ENCODE data around the gene ABCA8. TPM values are rescaled to one million over a fixed set of nuclear protein-coding genes. Genes with fewer than 3 reads are reported as not detected.

ABCA8 gene
- total and polyA plus RNA-seq, 4 donors, result 2.7 to 187 (median 7.8) TPM

DNA sequence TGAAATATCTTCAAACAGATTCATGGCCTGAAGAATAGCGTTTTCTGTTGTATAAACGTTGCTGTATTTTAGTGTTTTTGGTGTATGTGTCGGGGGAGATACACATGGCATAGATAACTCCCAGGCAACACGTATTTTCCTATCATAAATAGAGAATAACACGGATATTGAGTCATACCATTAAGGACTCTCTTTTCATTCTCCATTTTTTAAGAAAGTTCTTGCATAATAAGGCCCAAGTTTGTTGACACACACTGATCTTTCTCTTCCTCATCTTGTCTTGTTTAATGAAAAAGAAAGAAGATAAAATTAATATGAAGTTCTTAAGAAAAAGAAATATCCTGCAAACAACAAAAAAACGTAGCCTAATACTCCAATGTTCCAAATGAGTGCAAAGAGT lies 13.4 kb downstream of the ABCA8 start:
- Histone ChIP-seq H3K27ac (ENCODE audit: low read depth in 1 of 2, low read length in 1 of 2) (no peak overlapping the region), H3K36me3 (ENCODE audit: control insufficient read depth in 4 of 4, insufficient read depth in 4 of 4, low read length in 4 of 4) (peaks cover 0 to 8% (median 2%) of the 10 kb centered on the region in 4 donors), H3K9me3 (ENCODE audit: control insufficient read depth in 4 of 4, insufficient read depth in 3 of 4, low read length in 3 of 4) (no peaks in the 10 kb centered on the region), H3K4me3 (no peak overlapping the region), H3K4me1 (ENCODE audit: control insufficient read depth in 5 of 5, insufficient read depth in 5 of 5, low read length in 5 of 5) (no peaks in the 10 kb centered on the region), H3K9ac (ENCODE audit: insufficient read depth in 1 of 2, low read length in 2 of 2) (no peak overlapping the region), H3K27me3 (ENCODE audit: control insufficient read depth in 3 of 3, insufficient read depth in 3 of 3, low read length in 2 of 3) (no peaks in the 10 kb centered on the region)
- WGBS, 2 donors, result 81 to 84% methylated on average over 6 of the region's 6 CpGs
- ATAC-seq (ENCODE audit: insufficient read depth, low FRiP score) (no peak), DNase-seq (no peak)
- TF ChIP-seq, protein P1, sequence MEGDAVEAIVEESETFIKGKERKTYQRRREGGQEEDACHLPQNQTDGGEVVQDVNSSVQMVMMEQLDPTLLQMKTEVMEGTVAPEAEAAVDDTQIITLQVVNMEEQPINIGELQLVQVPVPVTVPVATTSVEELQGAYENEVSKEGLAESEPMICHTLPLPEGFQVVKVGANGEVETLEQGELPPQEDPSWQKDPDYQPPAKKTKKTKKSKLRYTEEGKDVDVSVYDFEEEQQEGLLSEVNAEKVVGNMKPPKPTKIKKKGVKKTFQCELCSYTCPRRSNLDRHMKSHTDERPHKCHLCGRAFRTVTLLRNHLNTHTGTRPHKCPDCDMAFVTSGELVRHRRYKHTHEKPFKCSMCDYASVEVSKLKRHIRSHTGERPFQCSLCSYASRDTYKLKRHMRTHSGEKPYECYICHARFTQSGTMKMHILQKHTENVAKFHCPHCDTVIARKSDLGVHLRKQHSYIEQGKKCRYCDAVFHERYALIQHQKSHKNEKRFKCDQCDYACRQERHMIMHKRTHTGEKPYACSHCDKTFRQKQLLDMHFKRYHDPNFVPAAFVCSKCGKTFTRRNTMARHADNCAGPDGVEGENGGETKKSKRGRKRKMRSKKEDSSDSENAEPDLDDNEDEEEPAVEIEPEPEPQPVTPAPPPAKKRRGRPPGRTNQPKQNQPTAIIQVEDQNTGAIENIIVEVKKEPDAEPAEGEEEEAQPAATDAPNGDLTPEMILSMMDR (IDR thresholded peaks at IDR 0.05; ENCODE audit: control extremely low read depth, extremely low read depth), result no peak

GRCh38 chr17:68939195-68939594 lies 16.0 kb downstream of the ABCA8 start:
- Histone ChIP-seq H3K9ac (ENCODE audit: insufficient read depth in 1 of 2, low read length in 2 of 2) (no peak overlapping the region), H3K36me3 (ENCODE audit: control insufficient read depth in 4 of 4, insufficient read depth in 4 of 4, low read length in 4 of 4) (peaks cover 0 to 17% (median 3%) of the 10 kb centered on the region in 4 donors), H3K27me3 (ENCODE audit: control insufficient read depth in 3 of 3, insufficient read depth in 3 of 3, low read length in 2 of 3) (no peaks in the 10 kb centered on the region), H3K4me1 (ENCODE audit: control insufficient read depth in 5 of 5, insufficient read depth in 5 of 5, low read length in 5 of 5) (no peaks in the 10 kb centered on the region), H3K4me3 (no peak overlapping the region), H3K27ac (ENCODE audit: low read depth in 1 of 2, low read length in 1 of 2) (no peak overlapping the region), H3K9me3 (ENCODE audit: control insufficient read depth in 4 of 4, insufficient read depth in 3 of 4, low read length in 3 of 4) (no peaks in the 10 kb centered on the region)
- ATAC-seq (ENCODE audit: insufficient read depth, low FRiP score), result no peak
- TF ChIP-seq, protein P1 (IDR thresholded peaks at IDR 0.05; ENCODE audit: control extremely low read depth, extremely low read depth), result no peak
- no peak for DNase-seq
- WGBS, 2 donors, result 49 to 76% methylated on average over 3 of the region's 3 CpGs

DNA sequence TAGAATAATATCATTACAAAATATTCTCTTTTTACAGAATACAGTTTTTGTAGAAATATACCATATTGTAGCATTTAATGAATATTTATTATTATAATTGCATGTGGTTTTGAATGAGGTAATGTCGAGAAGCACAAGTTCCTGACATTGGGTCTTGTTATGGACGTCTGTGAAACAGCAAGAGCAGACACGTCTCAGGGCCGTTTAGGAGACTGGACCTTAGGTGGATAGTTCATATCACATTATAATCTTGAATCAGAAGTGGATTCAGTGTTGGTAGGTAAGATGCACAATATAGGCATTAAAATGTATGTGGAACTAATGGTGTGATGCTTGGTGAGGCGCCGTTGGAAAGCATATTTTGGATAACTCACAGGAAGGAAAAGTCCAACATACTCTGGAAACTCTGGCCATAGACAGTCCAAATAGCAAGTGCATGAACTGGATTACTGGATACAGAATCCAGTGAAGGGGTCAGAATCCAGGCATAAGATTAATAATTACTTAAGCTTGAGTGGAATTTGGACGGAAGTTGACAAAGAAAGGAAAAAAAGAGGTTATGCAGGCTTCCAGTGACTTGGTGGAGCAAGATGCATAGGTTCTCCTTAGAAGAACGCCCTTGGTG lies 17.2 kb downstream of the ABCA8 start:
- Histone ChIP-seq H3K27ac (ENCODE audit: low read depth in 1 of 2, low read length in 1 of 2) (no peak overlapping the region), H3K4me3 (no peak overlapping the region), H3K27me3 (ENCODE audit: control insufficient read depth in 3 of 3, insufficient read depth in 3 of 3, low read length in 2 of 3) (no peaks in the 10 kb centered on the region), H3K36me3 (ENCODE audit: control insufficient read depth in 4 of 4, insufficient read depth in 4 of 4, low read length in 4 of 4) (peaks cover 0 to 17% (median 3%) of the 10 kb centered on the region in 4 donors), H3K9ac (ENCODE audit: insufficient read depth in 1 of 2, low read length in 2 of 2) (no peak overlapping the region), H3K4me1 (ENCODE audit: control insufficient read depth in 5 of 5, insufficient read depth in 5 of 5, low read length in 5 of 5) (no peaks in the 10 kb centered on the region), H3K9me3 (ENCODE audit: control insufficient read depth in 4 of 4, insufficient read depth in 3 of 4, low read length in 3 of 4) (no peaks in the 10 kb centered on the region)
- no peak for DNase-seq
- WGBS, 2 donors, result 79 to 89% methylated on average over 8 of the region's 8 CpGs
- TF ChIP-seq, protein P1 (IDR thresholded peaks at IDR 0.05; ENCODE audit: control extremely low read depth, extremely low read depth), result no peak
- no peak for ATAC-seq (ENCODE audit: insufficient read depth, low FRiP score)

- H3K4me3 ChIP-seq, result no peak overlapping the region
- WGBS, 2 donors, result 75% methylated on average over 4 of the region's 4 CpGs
Observed at GRCh38 chr17:68927516-68927915, 27.7 kb downstream of the ABCA8 start.

More at GRCh38 chr17:68927516-68927915, 27.7 kb downstream of the ABCA8 start:
- ATAC-seq (ENCODE audit: insufficient read depth, low FRiP score) (no peak), DNase-seq (peak in 2 of 3 donors; percentile 60 to 76)
- Histone ChIP-seq H3K27me3 (ENCODE audit: control insufficient read depth in 3 of 3, insufficient read depth in 3 of 3, low read length in 2 of 3) (no peaks in the 10 kb centered on the region), H3K36me3 (ENCODE audit: control insufficient read depth in 4 of 4, insufficient read depth in 4 of 4, low read length in 4 of 4) (peaks cover 0 to 23% (median 7%) of the 10 kb centered on the region in 4 donors), H3K4me1 (ENCODE audit: control insufficient read depth in 5 of 5, insufficient read depth in 5 of 5, low read length in 5 of 5) (peaks cover 0 to 18% (median 4%) of the 10 kb centered on the region in 5 donors), H3K27ac (ENCODE audit: low read depth in 1 of 2, low read length in 1 of 2) (no peak overlapping the region), H3K9me3 (ENCODE audit: control insufficient read depth in 4 of 4, insufficient read depth in 3 of 4, low read length in 3 of 4) (no peaks in the 10 kb centered on the region), H3K9ac (ENCODE audit: insufficient read depth in 1 of 2, low read length in 2 of 2) (peak overlapping the region in 1 of 2 donors; percentile 7)
- TF ChIP-seq, protein P1 (IDR thresholded peaks at IDR 0.05; ENCODE audit: control extremely low read depth, extremely low read depth), result no peak
